ENCODE data around the gene SPDEF.

SPDEF gene

DNA sequence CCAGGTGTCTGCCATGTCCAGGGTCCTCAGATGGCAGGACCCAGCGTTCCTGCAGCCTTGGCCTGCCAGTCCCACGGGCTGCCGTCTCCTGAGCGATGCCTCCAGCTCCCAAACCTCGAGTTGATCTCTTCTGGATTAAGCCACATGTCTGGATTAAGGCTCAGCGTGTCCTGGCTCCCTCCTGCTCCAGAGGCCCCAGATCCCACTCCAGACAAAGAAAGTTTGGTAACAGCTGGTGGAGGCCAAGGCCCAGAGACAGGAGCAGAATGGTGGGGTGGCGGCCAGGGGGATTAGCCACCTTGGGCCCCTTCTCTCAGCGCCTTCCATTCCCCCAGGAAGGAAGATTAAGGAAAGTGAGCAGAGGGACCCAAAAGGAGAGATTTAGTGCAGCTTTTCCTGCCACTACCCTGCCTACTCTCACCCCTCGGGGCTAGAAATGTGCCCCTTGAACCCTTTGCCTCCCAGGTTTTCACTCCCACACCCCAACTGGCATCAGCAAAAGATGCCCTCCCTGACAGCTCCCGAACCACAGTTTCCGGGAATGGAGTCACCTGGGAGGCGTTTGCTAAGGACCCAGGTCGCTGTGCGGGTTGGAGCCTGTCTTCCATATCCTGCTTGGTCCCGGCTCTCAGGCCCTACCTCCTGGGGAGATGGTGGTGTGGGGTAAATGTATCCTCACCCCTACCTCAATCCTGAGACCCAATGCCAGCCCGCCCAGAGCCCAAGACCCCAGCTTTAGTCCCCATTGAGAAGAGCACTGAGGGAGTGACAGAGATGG lies 6.9 kb downstream of the SPDEF start:
- H3K4me3 ChIP-seq (ENCODE audit: low read depth, low read length), result no peak overlapping the region
- DNase-seq (ENCODE audit: low read depth), result no peak
- TF ChIP-seq, protein P1, sequence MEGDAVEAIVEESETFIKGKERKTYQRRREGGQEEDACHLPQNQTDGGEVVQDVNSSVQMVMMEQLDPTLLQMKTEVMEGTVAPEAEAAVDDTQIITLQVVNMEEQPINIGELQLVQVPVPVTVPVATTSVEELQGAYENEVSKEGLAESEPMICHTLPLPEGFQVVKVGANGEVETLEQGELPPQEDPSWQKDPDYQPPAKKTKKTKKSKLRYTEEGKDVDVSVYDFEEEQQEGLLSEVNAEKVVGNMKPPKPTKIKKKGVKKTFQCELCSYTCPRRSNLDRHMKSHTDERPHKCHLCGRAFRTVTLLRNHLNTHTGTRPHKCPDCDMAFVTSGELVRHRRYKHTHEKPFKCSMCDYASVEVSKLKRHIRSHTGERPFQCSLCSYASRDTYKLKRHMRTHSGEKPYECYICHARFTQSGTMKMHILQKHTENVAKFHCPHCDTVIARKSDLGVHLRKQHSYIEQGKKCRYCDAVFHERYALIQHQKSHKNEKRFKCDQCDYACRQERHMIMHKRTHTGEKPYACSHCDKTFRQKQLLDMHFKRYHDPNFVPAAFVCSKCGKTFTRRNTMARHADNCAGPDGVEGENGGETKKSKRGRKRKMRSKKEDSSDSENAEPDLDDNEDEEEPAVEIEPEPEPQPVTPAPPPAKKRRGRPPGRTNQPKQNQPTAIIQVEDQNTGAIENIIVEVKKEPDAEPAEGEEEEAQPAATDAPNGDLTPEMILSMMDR (conservative IDR thresholded peaks at IDR 0.05; ENCODE audit: low read depth, low read length), result no peak

DNA sequence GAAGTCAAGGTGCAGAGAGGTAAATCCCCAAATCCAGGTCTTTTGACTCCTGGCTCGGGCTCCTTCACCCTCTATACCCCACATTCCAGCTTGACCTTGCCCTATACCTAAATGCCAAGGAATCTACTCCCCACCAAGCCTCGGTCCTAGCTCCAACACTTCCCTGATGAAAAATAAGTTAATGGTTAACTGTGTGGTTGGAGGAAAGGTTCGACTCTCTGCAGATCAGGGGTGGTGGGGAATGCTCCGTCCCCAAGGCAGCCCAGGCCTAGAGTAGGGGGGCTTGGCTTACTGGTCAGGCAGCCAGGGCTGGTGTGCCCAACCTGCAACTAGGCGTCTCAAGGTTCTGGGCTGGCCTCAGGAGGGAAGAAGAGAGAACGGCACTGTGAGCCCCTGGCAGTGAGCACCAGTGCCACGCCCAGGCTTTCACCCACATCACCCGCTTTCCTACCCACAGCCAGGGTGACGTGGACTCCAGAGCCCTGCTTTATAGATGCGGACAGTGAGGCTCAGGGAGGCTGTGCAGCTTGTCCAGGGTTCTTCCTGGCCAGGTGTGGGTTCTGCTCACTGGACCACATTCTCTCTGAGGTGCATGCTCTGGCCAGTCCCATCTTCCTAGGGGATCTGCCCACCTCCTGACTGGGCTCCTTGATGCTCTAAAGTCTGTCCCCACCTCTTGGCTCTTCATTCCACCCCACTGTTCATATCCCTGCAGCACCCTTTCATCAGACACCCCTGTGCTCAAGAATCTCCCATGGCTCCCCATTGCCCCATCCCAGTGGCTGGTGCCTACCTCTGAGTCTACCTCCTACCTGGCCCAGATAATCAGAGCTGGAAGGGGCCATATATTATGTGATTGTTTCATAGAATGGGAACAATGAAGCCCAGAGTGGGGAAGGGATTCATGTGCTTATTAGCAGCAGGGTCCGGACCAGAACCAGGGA lies 8.2 kb downstream of the SPDEF start:
- TF ChIP-seq, protein P1 (conservative IDR thresholded peaks at IDR 0.05; ENCODE audit: low read depth, low read length), result no peak
- H3K4me3 ChIP-seq (ENCODE audit: low read depth, low read length), result no peak overlapping the region
- DNase-seq (ENCODE audit: low read depth), result no peak

DNA sequence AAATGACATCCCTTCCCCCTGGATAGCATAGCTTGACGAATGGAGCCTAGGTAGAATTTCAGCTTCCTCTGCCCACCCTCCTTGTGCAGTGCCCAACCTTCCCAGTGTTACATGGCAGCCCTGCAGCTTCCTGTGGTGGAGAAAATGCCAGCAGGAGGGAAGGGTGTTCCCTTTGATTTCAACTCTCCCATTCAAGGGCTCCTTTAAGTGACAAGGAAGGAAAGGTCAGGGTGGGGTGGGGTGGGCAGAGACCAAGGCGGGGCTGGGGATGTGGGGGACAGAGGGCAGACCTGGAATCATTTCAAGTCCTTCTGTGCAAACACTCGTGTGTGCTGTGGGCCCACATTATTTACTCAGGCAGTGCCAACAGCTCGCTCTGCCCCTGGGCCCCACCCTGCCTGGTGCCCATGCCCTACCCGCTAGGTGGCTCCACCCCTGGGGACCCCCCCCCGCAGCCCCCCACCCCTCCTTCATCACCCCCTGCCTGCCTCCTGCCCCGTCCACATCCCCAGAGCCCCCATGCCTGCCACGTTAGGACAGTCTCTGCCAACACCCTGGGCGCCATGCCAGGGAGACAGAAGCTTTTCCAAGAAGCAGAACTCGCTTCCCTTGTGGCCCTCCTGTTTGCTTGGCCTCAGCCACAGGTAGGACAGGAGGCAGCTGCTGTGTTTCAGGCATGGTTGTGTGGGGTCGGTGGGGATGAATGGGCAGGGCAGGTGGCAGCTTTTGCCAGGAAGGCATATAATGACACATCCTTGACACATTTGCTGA lies 9.4 kb downstream of the SPDEF start:
- H3K4me3 ChIP-seq (ENCODE audit: low read depth, low read length), result no peak overlapping the region
- TF ChIP-seq, protein P1 (conservative IDR thresholded peaks at IDR 0.05; ENCODE audit: low read depth, low read length), result no peak
- no peak for DNase-seq (ENCODE audit: low read depth)

DNA sequence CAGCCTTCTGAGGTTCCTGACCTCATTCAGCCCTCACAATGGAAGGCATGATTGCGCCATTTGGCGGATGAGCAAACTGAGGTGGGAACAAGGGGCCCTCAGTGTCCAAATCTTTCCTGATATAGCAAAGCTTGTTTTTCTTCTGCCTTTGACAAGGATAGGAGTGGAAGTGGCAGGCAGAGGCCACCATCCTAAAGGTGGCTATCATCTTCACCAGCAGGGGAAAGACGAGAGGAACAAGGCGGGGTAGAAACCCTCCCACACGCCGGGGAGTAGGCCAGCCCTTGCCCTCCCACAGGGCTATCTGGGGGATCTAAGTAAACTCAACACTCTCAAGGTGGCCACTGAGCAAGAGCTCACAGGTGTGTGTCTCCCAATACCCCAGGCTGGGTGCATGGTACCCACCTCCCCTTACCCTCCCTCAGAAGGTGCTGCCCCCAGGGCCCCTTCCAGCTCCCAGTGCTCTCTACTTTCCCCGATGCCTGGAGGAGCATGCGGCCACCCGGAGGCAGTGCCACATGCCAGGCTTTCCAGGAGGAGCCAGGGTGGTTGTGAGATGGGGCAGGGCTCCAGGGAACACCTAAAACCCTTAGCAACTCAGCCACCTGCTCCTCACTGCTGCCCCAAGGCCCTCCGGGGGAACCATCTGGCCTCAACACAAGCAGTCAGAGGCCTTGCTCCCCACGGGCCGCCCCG lies 11.2 kb downstream of the SPDEF start:
- DNase-seq (ENCODE audit: low read depth), result no peak
- H3K4me3 ChIP-seq (ENCODE audit: low read depth, low read length), result no peak overlapping the region
- TF ChIP-seq, protein P1 (conservative IDR thresholded peaks at IDR 0.05; ENCODE audit: low read depth, low read length), result no peak

DNA sequence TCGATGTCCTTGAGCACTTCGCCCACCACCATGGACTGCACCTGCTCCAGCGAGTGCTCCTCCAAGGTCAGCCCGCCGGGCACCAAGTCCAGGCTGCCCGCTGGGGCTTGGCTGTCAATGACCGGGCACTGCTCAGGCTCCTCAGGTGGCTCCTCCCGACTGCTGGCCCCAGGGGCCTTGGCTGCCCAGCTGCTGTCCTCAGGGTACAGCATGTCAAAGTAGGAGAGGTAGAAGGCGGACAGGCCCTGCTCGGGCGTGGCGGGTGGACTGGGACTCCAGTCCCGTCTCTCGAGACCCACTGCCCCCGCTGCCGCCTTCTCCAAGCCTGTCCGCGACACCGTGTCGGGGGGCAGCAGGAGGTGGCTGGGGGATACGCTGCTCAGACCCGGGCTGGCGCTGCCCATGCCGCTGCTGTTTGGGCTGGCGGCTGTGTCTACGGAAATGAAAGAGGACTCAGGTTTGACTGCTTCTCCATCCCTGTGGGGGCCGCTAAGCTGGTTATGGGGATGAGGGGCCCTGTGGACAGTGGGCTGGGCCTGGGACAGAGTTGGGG lies 12.0 kb downstream of the SPDEF start:
- TF ChIP-seq, protein P1 (conservative IDR thresholded peaks at IDR 0.05; ENCODE audit: low read depth, low read length), result no peak
- H3K4me3 ChIP-seq (ENCODE audit: low read depth, low read length), result no peak overlapping the region

GRCh38 chr6:34543421-34543820 lies 12.7 kb downstream of the SPDEF start:
- no peak overlapping the region for H3K4me3 ChIP-seq (ENCODE audit: low read depth, low read length)
- peak; percentile 55 for DNase-seq (ENCODE audit: low read depth)
- TF ChIP-seq, protein P1 (conservative IDR thresholded peaks at IDR 0.05; ENCODE audit: low read depth, low read length), result no peak

More for the DNA sequence above, 12.0 kb downstream of the SPDEF start:
- no peak for DNase-seq (ENCODE audit: low read depth)

Measured in choroid plexus epithelial cell (primary cell).